ENCODE results near the gene VPS39. TPM values are rescaled to one million over a fixed set of nuclear protein-coding genes. Genes with fewer than 3 reads are reported as not detected.

VPS39 gene
- total and polyA plus RNA-seq, 8 donors = 26.4 to 52.6 (median 32.7) TPM

DNA sequence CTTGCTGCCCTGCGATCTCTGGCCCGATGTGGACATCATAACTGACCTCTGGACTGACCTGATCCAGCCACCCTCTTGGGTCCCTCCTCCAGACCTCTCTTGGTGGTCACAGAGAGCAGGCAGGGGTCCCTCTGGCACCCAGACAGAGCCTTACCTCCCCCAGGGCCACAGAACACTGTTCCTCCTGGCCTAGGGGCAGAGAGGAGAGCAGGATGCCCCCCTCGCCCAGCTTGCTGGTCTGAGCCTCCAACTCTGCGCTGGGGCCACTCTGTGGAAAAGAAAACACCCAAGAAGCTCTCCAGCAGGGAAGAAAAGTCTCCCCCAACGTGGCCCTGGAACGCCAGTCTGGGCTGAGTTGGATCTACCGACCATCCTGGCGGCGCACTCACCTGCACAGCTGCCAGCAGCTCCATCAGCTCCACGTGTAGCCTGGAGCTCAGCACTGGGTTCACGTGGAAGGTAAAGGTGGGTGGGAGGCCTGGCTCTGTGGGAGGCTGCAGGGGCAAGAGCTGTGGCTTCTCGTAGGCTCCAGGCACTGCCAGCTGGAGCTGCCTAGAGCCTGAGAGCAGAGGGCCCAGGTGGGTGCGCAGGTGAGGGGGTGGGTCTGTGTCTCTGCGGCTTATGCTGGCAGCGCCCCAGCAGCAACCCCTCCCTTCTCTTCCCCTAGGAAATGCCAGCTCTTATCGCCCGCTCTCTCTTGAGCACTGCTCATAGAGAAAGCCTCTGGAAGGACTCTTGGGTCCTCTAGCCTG lies 57.7 kb downstream of the VPS39 start:
- no peaks in the 10 kb centered on the region for H3K4me1 ChIP-seq
- TF ChIP-seq, protein P1, sequence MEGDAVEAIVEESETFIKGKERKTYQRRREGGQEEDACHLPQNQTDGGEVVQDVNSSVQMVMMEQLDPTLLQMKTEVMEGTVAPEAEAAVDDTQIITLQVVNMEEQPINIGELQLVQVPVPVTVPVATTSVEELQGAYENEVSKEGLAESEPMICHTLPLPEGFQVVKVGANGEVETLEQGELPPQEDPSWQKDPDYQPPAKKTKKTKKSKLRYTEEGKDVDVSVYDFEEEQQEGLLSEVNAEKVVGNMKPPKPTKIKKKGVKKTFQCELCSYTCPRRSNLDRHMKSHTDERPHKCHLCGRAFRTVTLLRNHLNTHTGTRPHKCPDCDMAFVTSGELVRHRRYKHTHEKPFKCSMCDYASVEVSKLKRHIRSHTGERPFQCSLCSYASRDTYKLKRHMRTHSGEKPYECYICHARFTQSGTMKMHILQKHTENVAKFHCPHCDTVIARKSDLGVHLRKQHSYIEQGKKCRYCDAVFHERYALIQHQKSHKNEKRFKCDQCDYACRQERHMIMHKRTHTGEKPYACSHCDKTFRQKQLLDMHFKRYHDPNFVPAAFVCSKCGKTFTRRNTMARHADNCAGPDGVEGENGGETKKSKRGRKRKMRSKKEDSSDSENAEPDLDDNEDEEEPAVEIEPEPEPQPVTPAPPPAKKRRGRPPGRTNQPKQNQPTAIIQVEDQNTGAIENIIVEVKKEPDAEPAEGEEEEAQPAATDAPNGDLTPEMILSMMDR (IDR thresholded peaks at IDR 0.05) = no peak
- intact Hi-C loops (cut with DNase I) = no loop called here
- FAIRE-seq (no peak), ATAC-seq (no peak), DNase-seq (no peak)
- 84 to 90% methylated on average over 17 of the region's 17 CpGs for WGBS, 2 donors
- H3K9me3 ChIP-seq = no peaks in the 10 kb centered on the region
- no peak overlapping the region for H3K4me3 ChIP-seq
- H3K27ac ChIP-seq = no peak overlapping the region
- no peaks in the 10 kb centered on the region for H3K36me3 ChIP-seq
- no peaks in the 10 kb centered on the region for H3K27me3 ChIP-seq

DNA sequence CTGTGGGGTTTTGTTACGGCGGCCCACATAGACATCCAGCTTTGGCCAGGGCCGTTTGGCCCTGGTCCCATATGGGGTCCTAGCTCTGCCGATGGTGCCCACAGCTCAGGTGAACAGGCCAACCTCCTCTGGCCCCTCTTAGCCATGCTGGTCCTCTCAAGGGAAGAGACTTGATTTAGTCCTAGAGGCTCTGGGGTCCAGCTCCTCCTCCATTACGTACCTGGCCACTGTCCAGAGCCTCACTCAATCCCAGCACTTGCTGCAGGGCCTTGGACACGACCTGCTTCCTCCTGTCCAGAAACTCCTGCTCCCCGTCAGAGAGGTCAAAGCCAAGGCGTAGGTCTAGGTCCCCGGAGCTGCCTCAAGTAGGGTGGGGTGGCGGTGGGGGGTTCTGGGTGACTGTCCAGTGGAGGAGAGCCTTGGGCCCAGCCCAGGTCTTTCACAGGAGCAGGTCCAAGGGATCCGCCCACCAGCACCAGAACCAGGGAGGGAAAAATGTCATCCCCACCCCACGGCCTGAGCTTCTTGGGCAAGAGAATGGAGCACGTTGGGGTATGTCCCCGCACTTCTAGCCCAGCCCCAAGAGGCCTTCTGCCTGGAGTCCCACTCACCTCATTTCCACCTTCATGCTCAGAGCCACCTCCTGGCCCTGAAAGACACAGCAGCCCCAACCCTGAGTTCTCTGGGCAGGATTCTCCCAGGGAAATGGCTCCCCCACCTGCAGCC lies 58.4 kb downstream of the VPS39 start:
- DNase-seq (no peak), FAIRE-seq (no peak), ATAC-seq (no peak)
- intact Hi-C loops (cut with DNase I) = no loop called here
- no peak overlapping the region for H3K27ac ChIP-seq
- TF ChIP-seq, protein P1 (IDR thresholded peaks at IDR 0.05) = no peak
- H3K9me3 ChIP-seq = no peaks in the 10 kb centered on the region
- H3K36me3 ChIP-seq = no peaks in the 10 kb centered on the region
- no peak overlapping the region for H3K4me3 ChIP-seq
- 84 to 91% methylated on average over 14 of the region's 14 CpGs for WGBS, 2 donors
- no peaks in the 10 kb centered on the region for H3K27me3 ChIP-seq
- no peaks in the 10 kb centered on the region for H3K4me1 ChIP-seq

DNA sequence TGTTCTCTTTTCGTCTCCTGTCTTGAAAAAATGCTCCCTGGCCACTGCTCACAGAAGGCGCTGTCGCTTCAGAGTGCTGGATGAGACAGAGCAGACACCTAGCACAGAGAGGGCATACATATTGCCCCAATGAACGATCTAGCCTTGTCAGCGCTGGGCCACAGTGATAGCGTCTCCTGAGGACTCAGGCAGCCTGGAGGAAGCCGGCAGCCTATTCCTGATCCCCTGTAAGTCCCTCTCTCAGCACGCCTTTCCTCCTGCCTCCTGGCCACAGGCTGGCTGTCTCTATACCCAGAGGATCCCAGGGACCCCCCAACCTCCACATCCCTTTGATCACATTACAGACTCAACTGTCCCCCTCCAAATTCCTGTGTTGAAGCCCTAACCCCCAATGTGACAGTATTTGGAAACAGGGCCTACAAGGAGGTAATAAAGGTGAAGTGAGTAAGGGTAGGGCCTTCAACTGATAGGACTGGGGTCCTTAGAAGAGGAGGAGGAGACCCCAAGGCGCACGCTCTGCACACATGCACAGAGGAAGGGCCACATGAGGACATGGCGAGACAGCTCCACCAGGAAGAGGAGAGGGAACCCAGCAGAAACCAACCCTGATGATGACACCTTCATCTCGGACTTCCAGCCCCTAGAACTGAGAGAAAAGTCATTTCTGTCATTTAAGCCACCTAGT lies 59.2 kb downstream of the VPS39 start:
- Histone ChIP-seq H3K4me3 (no peak overlapping the region), H3K27me3 (no peaks in the 10 kb centered on the region), H3K9me3 (no peaks in the 10 kb centered on the region), H3K36me3 (no peaks in the 10 kb centered on the region), H3K4me1 (no peaks in the 10 kb centered on the region), H3K27ac (no peak overlapping the region)
- WGBS, 2 donors = 82 to 83% methylated on average over 12 of the region's 12 CpGs
- TF ChIP-seq, protein P1 (IDR thresholded peaks at IDR 0.05) = no peak
- intact Hi-C loops (cut with DNase I) = no loop called here
- FAIRE-seq (no peak), ATAC-seq (no peak), DNase-seq (no peak)

DNA sequence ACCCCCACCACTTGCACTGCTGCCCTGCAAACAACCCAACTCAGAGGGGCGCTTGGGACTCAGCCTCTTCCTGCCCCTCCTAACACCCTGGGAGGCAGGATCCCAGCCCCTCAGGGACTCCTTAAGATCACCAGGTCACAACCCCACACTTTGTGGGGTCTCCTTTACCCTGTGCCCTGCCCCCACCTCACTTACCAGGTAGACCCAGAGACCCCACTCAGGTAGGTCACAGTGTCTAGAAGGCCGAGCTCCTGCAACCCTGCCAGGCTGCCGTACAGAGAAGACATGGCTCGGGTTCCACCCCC lies 60.7 kb downstream of the VPS39 start:
- whole genome bisulfite sequencing, 2 donors = 84 to 96% methylated on average over 4 of the region's 4 CpGs
- Histone ChIP-seq H3K27ac (no peak overlapping the region), H3K27me3 (no peaks in the 10 kb centered on the region), H3K4me3 (no peak overlapping the region), H3K9me3 (no peaks in the 10 kb centered on the region), H3K4me1 (no peaks in the 10 kb centered on the region), H3K36me3 (no peaks in the 10 kb centered on the region)
- no peak for FAIRE-seq
- TF ChIP-seq, protein P1 (IDR thresholded peaks at IDR 0.05) = no peak
- intact Hi-C loops (cut with DNase I) = no loop called here
- DNase-seq = no peak
- no peak for ATAC-seq

Measured in pancreas (tissue), 10 donors.